Uterus (tissue), 4 donors: ENCODE data around the gene TRIO. TPM values are rescaled to one million over a fixed set of nuclear protein-coding genes. Genes with fewer than 3 reads are reported as not detected.

Experiments used
- DNase-seq, 2 donors: peaks; one replicate each; pipeline ENCODE4 v3.0.0-alpha.2; 2019 to 2020
- H3K27ac ChIP-seq, 2 donors: fragments of 200-600 bp; sonication (generic); 1 replicate in 1 of 2; 2 replicates in 1 of 2; pipeline ENCODE4 v1.5.1; 2016 to 2018
- H3K27me3 ChIP-seq, 2 donors: fragments of 200-600 bp; sonication (generic); one replicate each; pipeline ENCODE4 v1.5.1; 2018 to 2019; ENCODE audit warnings: control low read depth in 1 of 2
- H3K36me3 ChIP-seq, 2 donors: fragments of 200-600 bp; sonication (generic); one replicate each; pipeline ENCODE4 v1.5.1; 2019; ENCODE audit warnings: control low read depth in 1 of 2
- H3K4me1 ChIP-seq, 2 donors: fragments of 200-600 bp; sonication (generic); one replicate each; pipeline ENCODE4 v1.5.1; 2018 to 2019; ENCODE audit warnings: control low read depth in 1 of 2
- H3K4me3 ChIP-seq, 2 donors: fragments of 200-600 bp; sonication (generic); 1 replicate in 1 of 2; 2 replicates in 1 of 2; pipeline ENCODE4 v1.5.1; 2018 to 2019; ENCODE audit warnings: mild to moderate bottlenecking in 1 of 2
- H3K9me3 ChIP-seq, 2 donors: fragments of 200-600 bp; sonication (generic); one replicate each; pipeline ENCODE4 v1.5.1; 2019; ENCODE audit warnings: control low read depth in 1 of 2
- CTCF ChIP-seq, 4 experiments: fragments of 200-600 bp in 2 of 4; fragments of 450-650 bp in 2 of 4; sonication (generic) in 2 of 4; IDR thresholded peaks; one replicate each; pipeline ENCODE4 v1.5.1; 2016 to 2019; ENCODE audit warnings: antibody characterized with exemption in 4 of 4, mild to moderate bottlenecking in 2 of 4, moderate library complexity in 1 of 4
- POLR2A ChIP-seq, 2 donors: fragments of 450-650 bp; IDR thresholded peaks; one replicate each; pipeline ENCODE4 v1.6.1; 2016; ENCODE audit warnings: antibody characterized with exemption in 2 of 2, mild to moderate bottlenecking in 1 of 2, moderate library complexity in 1 of 2
- intact Hi-C: fragments of 100-400 bp; cut with DNase I; formaldehyde crosslinking; loops from one replicate; pipeline ENCODE4 v1.15.1; 2023; ENCODE audit warnings: low total_unique reads
- total RNA-seq, 4 donors: library from RNA; depleted of rRNA in 3 of 4; stranded (reverse); fragments of >200 nt in 3 of 4; gene quantifications; one replicate each; pipeline versions ENCODE4 v1.1.0 to v1.2.4, GENCODE V29; 2014 to 2023
- donor health status: DM: yes; HTN: yes; CAD: no.

The TRIO gene
- total RNA-seq, 4 donors from 2014 or later = 93.5 to 234 (median 207) TPM

GRCh38 chr5:14380712-14381111 lies 237.6 kb downstream of the TRIO start:
- no peaks in the 10 kb centered on the region for H3K27me3 ChIP-seq
- DNase-seq = no peak
- intact Hi-C loops = no loop called here
- no peak overlapping the region for H3K27ac ChIP-seq
- H3K36me3 ChIP-seq = no peaks in the 10 kb centered on the region
- H3K4me1 ChIP-seq = no peaks in the 10 kb centered on the region
- no peak overlapping the region for H3K4me3 ChIP-seq
- TF ChIP-seq POLR2A (IDR thresholded peaks at IDR 0.05) = no peak
- no peak for TF ChIP-seq CTCF (IDR thresholded peaks at IDR 0.05)
- H3K9me3 ChIP-seq = no peaks in the 10 kb centered on the region

GRCh38 chr5:14382640-14383039 lies 239.5 kb downstream of the TRIO start:
- Histone ChIP-seq H3K36me3 (no peaks in the 10 kb centered on the region), H3K4me1 (no peaks in the 10 kb centered on the region)
- no peak for TF ChIP-seq POLR2A (IDR thresholded peaks at IDR 0.05)

GRCh38 chr5:14383923-14384322 lies 240.8 kb downstream of the TRIO start:
- Histone ChIP-seq H3K36me3 (no peaks in the 10 kb centered on the region), H3K27ac (no peak overlapping the region)
- intact Hi-C loops = no loop called here

More at GRCh38 chr5:14382640-14383039, 239.5 kb downstream of the TRIO start:
- Histone ChIP-seq H3K27ac (no peak overlapping the region), H3K4me3 (no peak overlapping the region), H3K9me3 (no peaks in the 10 kb centered on the region), H3K27me3 (no peaks in the 10 kb centered on the region)
- DNase-seq = no peak
- intact Hi-C loops = no loop called here

GRCh38 chr5:14385019-14385418 lies 241.9 kb downstream of the TRIO start:
- Histone ChIP-seq H3K36me3 (no peaks in the 10 kb centered on the region), H3K9me3 (no peaks in the 10 kb centered on the region), H3K4me1 (no peaks in the 10 kb centered on the region), H3K27ac (no peak overlapping the region), H3K27me3 (no peaks in the 10 kb centered on the region), H3K4me3 (no peak overlapping the region)
- intact Hi-C loops = no loop called here
- no peak for TF ChIP-seq POLR2A (IDR thresholded peaks at IDR 0.05)
- no peak for TF ChIP-seq CTCF (IDR thresholded peaks at IDR 0.05)
- DNase-seq = no peak

More at GRCh38 chr5:14383923-14384322, 240.8 kb downstream of the TRIO start:
- no peak for DNase-seq
- Histone ChIP-seq H3K4me1 (no peaks in the 10 kb centered on the region), H3K4me3 (no peak overlapping the region), H3K27me3 (no peaks in the 10 kb centered on the region), H3K9me3 (no peaks in the 10 kb centered on the region)
- TF ChIP-seq CTCF (IDR thresholded peaks at IDR 0.05) (no peak), POLR2A (IDR thresholded peaks at IDR 0.05) (no peak)

GRCh38 chr5:14386884-14387624 lies 243.9 kb downstream of the TRIO start:
- Histone ChIP-seq H3K4me1 (no peaks in the 10 kb centered on the region), H3K27me3 (no peaks in the 10 kb centered on the region), H3K9me3 (no peaks in the 10 kb centered on the region), H3K4me3 (no peak overlapping the region), H3K36me3 (no peaks in the 10 kb centered on the region), H3K27ac (no peak overlapping the region)
- intact Hi-C loops = no loop called here
- DNase-seq = no peak
- TF ChIP-seq CTCF (IDR thresholded peaks at IDR 0.05) (no peak), POLR2A (IDR thresholded peaks at IDR 0.05) (no peak)
